GM13977 (cell line): ENCODE measurements around the gene THADA.

Experiments
- DNase-seq: peaks from one replicate; pipeline ENCODE4 v3.0.0; 2012; ENCODE audit warnings: low spot score
- CTCF ChIP-seq: IDR thresholded peaks from 2 replicates; pipeline ENCODE4 v1.5.1; 2012; ENCODE audit warnings: mild to moderate bottlenecking, control low read depth; ENCODE audit not compliant: insufficient read depth; ENCODE audit errors: extremely low read depth, missing control alignments
- in situ Hi-C: fragments of 300-500 bp; cut with MboI; formaldehyde crosslinking; loops from one replicate; pipeline ENCODE4 v1.12.0; 2022; ENCODE audit warnings: low sequenced_read_pairs, low pct_unique_long_range_greater_than_20kb, mixed read lengths, inconsistent platforms; ENCODE audit not compliant: unreplicated experiment

The THADA gene

GRCh38 chr2:43241558-43241957 lies 354.3 kb downstream of the THADA start:
- in situ Hi-C loops = loop anchor here (25.0 kb wide), 1 partner anchor 279 kb away; no protein-coding TSS in a partner anchor
- no peak for TF ChIP-seq CTCF
- DNase-seq = no peak

DNA sequence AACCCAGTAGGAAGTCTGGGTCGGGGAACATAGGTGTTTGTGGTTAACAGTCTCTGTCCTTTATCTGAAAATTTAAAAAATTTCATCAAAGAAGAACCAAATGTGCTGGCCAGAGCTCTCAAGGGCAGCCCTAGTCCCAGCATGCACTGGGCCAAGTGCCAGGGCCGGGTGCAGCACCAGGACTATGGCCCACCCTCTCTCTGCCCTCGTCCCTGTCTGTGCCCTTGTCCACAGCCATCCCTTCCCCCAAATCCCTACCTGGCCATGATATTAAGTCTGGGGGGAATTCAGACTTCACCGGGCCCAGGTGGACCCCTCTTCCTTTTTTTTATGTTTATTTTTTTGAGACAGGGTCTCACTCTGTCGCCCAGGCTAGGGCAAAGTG lies 355.1 kb downstream of the THADA start:
- no peak for DNase-seq
- no peak for TF ChIP-seq CTCF
- in situ Hi-C loops = loop anchor here (25.0 kb wide), 1 partner anchor 278 kb away; no protein-coding TSS in a partner anchor

- peak; percentile 36 for TF ChIP-seq CTCF
- peak; percentile 68 for DNase-seq
- in situ Hi-C loops = loop anchor here (25.0 kb wide), 1 partner anchor 278 kb away; no protein-coding TSS in a partner anchor
Observed at GRCh38 chr2:43239981-43240765, 355.7 kb downstream of the THADA start.

DNA sequence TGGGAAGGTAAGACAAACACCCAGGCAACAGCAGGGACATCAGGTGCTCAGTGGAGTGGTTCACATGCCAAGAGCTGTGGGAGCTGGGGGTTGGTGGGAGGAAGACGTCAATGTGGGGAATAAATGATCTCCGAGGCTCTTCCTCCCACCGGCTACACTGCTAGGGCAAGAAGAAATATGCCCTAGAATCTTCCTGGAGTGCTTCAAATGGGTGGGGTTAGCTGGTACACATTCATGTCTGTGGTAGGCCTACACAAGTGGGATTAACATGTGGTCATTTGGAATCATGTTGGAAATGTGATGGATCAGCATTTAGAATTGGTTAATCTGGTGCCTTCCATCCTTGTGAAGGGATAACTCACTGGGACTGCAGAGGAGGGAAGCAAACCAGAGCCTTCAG lies 357.0 kb downstream of the THADA start:
- TF ChIP-seq CTCF = no peak
- in situ Hi-C loops = loop anchor here (25.0 kb wide), 1 partner anchor 277 kb away; no protein-coding TSS in a partner anchor
- DNase-seq = no peak

DNA sequence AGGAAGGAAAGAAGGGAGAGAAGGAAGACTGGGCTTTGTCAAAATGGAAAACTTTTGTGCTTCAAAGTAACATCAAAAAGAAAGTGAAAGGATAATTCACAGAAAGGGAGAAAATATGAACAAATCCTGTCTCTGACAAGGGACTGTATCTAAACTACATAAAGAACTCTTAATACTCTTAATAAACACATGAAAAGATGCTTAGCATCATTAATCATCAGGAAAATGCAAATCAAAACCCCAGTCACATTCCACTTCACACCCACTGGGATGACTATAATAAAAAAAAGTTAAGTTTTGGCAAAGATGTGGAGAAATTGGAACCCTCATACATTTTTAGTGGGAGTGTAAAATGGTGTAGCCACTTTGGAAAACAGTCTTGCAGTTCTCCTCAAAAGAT lies 357.7 kb downstream of the THADA start:
- TF ChIP-seq CTCF = no peak
- in situ Hi-C loops = loop anchor here (25.0 kb wide), 1 partner anchor 276 kb away; no protein-coding TSS in a partner anchor
- no peak for DNase-seq

- no peak for DNase-seq
- no peak for TF ChIP-seq CTCF
- in situ Hi-C loops = loop anchor here (25.0 kb wide), 1 partner anchor 271 kb away; no protein-coding TSS in a partner anchor
Observed at GRCh38 chr2:43233218-43234212, 362.3 kb downstream of the THADA start.
